ENCODE data around the gene MBOAT1.
"Not testable (repeated sequence)": the region's sequence is repeated elsewhere in the genome, so short reads cannot be mapped to it uniquely, and the experiment has no call there.

The MBOAT1 gene

GRCh38 chr6:20169119-20169557 is 43.1 kb downstream of the MBOAT1 start:
- no peak for DNase-seq

GRCh38 chr6:20168690-20169089 is 43.6 kb downstream of the MBOAT1 start:
- no peak for DNase-seq

- no peak for DNase-seq
These were observed 44.7 kb downstream of the MBOAT1 start for GRCh38 chr6:20167601-20168000.

- no peak for DNase-seq
These were observed 46.1 kb downstream of the MBOAT1 start for GRCh38 chr6:20166210-20166609.

- DNase-seq: no peak
These were observed 49.8 kb downstream of the MBOAT1 start for GRCh38 chr6:20162515-20162914.

GRCh38 chr6:20160541-20161283 is 51.6 kb downstream of the MBOAT1 start:
- no peak for DNase-seq

GRCh38 chr6:20159781-20160540 is 52.3 kb downstream of the MBOAT1 start:
- peak; percentile 6 for DNase-seq

- no peak for DNase-seq
These were observed 53.2 kb downstream of the MBOAT1 start for GRCh38 chr6:20159098-20159497.

- no peak for DNase-seq
These were observed 53.6 kb downstream of the MBOAT1 start for GRCh38 chr6:20158676-20159075.

GRCh38 chr6:20156824-20157223 is 55.4 kb downstream of the MBOAT1 start:
- DNase-seq: no peak

- no peak for DNase-seq
These were observed 57.5 kb downstream of the MBOAT1 start for GRCh38 chr6:20154753-20155152.

- DNase-seq: no peak
These were observed 59.1 kb downstream of the MBOAT1 start for GRCh38 chr6:20153194-20153593.

- DNase-seq: no peak
These were observed 63.8 kb downstream of the MBOAT1 start for GRCh38 chr6:20148433-20148832.

- no peak for DNase-seq
These were observed 64.8 kb downstream of the MBOAT1 start for GRCh38 chr6:20147469-20147868.

- not testable (repeated sequence) for DNase-seq
These were observed 65.4 kb downstream of the MBOAT1 start for GRCh38 chr6:20146831-20147230.

- no peak for DNase-seq
These were observed 66.0 kb downstream of the MBOAT1 start for GRCh38 chr6:20146291-20146690.

- DNase-seq: no peak
These were observed 69.4 kb downstream of the MBOAT1 start for GRCh38 chr6:20142866-20143265.

- no peak for DNase-seq
These were observed 70.3 kb downstream of the MBOAT1 start for GRCh38 chr6:20141931-20142330.

- peak; percentile 6 for DNase-seq
These were observed 72.9 kb downstream of the MBOAT1 start for GRCh38 chr6:20139127-20139963.

GRCh38 chr6:20137837-20138236 is 74.4 kb downstream of the MBOAT1 start:
- DNase-seq: no peak

- no peak for DNase-seq
These were observed 75.0 kb downstream of the MBOAT1 start for GRCh38 chr6:20137240-20137639.

GRCh38 chr6:20135677-20136268 is 76.5 kb downstream of the MBOAT1 start:
- DNase-seq: no peak

GRCh38 chr6:20134613-20135012 is 77.7 kb downstream of the MBOAT1 start:
- DNase-seq: no peak
